HCEC 1CT (cell line): ENCODE data around the gene PRKD1.
"Not testable (repeated sequence)": the region's sequence is repeated elsewhere in the genome, so short reads cannot be mapped to it uniquely, and the experiment has no call there.

Experiments
- DNase-seq: peaks from one replicate; pipeline ENCODE4 v3.0.0-alpha.2; 2017

The PRKD1 gene

GRCh38 chr14:29734732-29735131 lies 192.9 kb downstream of the PRKD1 start:
- no peak for DNase-seq

GRCh38 chr14:29726560-29727331 lies 200.9 kb downstream of the PRKD1 start:
- DNase-seq, result peak; percentile 90

GRCh38 chr14:29724991-29725390 lies 202.7 kb downstream of the PRKD1 start:
- peak; percentile 33 for DNase-seq

GRCh38 chr14:29722831-29723230 lies 204.8 kb downstream of the PRKD1 start:
- DNase-seq, result no peak

- DNase-seq, result no peak
These were observed 206.1 kb downstream of the PRKD1 start for GRCh38 chr14:29721586-29721985.

- DNase-seq, result no peak
These were observed 209.7 kb downstream of the PRKD1 start for GRCh38 chr14:29717901-29718300.

GRCh38 chr14:29716150-29716549 lies 211.5 kb downstream of the PRKD1 start:
- peak; percentile 76 for DNase-seq

- no peak for DNase-seq
These were observed 215.0 kb downstream of the PRKD1 start for GRCh38 chr14:29712601-29713000.

- peak; percentile 17 for DNase-seq
These were observed 217.6 kb downstream of the PRKD1 start for GRCh38 chr14:29710015-29710414.

GRCh38 chr14:29709490-29709889 lies 218.2 kb downstream of the PRKD1 start:
- DNase-seq, result no peak

GRCh38 chr14:29706700-29707099 lies 220.9 kb downstream of the PRKD1 start:
- no peak for DNase-seq

GRCh38 chr14:29705801-29706200 lies 221.8 kb downstream of the PRKD1 start:
- DNase-seq, result no peak

GRCh38 chr14:29689597-29689996 lies 238.1 kb downstream of the PRKD1 start:
- DNase-seq, result not testable (repeated sequence)

- no peak for DNase-seq
These were observed 239.8 kb downstream of the PRKD1 start for GRCh38 chr14:29687866-29688265.

GRCh38 chr14:29687071-29687765 lies 240.4 kb downstream of the PRKD1 start:
- no peak for DNase-seq

GRCh38 chr14:29684926-29685325 lies 242.7 kb downstream of the PRKD1 start:
- DNase-seq, result no peak

- no peak for DNase-seq
These were observed 244.9 kb downstream of the PRKD1 start for GRCh38 chr14:29682789-29683188.

GRCh38 chr14:29681316-29681715 lies 246.3 kb downstream of the PRKD1 start:
- DNase-seq, result peak; percentile 53

- DNase-seq, result no peak
These were observed 252.9 kb downstream of the PRKD1 start for GRCh38 chr14:29674566-29675285.

GRCh38 chr14:29672831-29673230 lies 254.8 kb downstream of the PRKD1 start:
- DNase-seq, result no peak

GRCh38 chr14:29671034-29671433 lies 256.6 kb downstream of the PRKD1 start:
- peak; percentile 26 for DNase-seq

GRCh38 chr14:29668201-29668600 lies 259.4 kb downstream of the PRKD1 start:
- DNase-seq, result no peak

GRCh38 chr14:29664515-29664914 lies 263.1 kb downstream of the PRKD1 start:
- no peak for DNase-seq
